HG03558 (cell line): ENCODE results near the gene TEX12.

Source experiments
- ATAC-seq: cut with Tn5 transposase; IDR thresholded peaks from one replicate; pipeline ENCODE4 v1.9.1; 2021; ENCODE audit warnings: moderate number of reproducible peaks; ENCODE audit not compliant: unreplicated experiment; ENCODE audit errors: extremely low read depth

Gene TEX12

GRCh38 chr11:112210890-112211289, 43.7 kb downstream of the TEX12 start:
- ATAC-seq = no peak

DNA sequence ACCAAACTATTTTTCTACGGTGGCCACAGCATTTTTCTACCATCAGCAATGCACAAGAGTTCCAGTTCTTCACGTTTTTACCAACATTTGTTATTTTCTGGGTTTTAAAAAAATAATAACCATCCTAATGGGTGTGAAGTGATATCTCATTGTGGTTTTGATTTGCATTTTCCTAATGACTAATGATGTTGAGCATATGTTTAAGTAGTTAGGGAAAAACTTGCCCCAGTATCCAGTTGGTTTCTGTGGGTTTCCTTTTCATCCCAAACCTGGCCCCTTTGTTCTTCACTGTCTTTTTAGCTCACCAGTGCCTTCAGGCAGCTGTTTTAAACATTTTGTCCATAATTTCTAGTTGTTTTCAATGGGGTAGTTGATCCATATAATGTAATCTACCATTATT, 44.4 kb downstream of the TEX12 start:
- ATAC-seq = no peak

- no peak for ATAC-seq
Measured at GRCh38 chr11:112212290-112212689, 45.1 kb downstream of the TEX12 start.

- no peak for ATAC-seq
Measured at GRCh38 chr11:112212710-112213109, 45.5 kb downstream of the TEX12 start.

DNA sequence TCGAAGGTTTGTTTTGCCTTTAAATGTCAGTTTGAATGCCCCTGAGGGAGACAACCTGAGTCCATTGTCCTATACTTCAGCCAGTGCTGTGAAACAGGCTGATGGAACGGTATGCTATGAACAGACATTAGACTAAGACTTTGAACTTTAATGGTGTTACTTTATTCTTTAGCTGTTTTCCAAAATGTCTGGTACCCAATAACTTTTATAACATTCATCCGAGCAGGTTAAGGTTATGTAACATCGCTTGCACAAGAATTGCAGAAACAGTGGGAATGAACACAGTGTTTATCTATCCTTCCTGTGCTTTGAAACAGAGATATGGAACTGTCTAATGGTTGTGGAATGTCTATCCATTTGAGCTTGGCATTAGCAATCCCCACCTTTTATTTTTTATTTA, 46.6 kb downstream of the TEX12 start:
- ATAC-seq = no peak

- ATAC-seq = no peak
Measured at GRCh38 chr11:112215621-112216020, 48.4 kb downstream of the TEX12 start.

GRCh38 chr11:112216561-112217105, 49.5 kb downstream of the TEX12 start:
- ATAC-seq = no peak

DNA sequence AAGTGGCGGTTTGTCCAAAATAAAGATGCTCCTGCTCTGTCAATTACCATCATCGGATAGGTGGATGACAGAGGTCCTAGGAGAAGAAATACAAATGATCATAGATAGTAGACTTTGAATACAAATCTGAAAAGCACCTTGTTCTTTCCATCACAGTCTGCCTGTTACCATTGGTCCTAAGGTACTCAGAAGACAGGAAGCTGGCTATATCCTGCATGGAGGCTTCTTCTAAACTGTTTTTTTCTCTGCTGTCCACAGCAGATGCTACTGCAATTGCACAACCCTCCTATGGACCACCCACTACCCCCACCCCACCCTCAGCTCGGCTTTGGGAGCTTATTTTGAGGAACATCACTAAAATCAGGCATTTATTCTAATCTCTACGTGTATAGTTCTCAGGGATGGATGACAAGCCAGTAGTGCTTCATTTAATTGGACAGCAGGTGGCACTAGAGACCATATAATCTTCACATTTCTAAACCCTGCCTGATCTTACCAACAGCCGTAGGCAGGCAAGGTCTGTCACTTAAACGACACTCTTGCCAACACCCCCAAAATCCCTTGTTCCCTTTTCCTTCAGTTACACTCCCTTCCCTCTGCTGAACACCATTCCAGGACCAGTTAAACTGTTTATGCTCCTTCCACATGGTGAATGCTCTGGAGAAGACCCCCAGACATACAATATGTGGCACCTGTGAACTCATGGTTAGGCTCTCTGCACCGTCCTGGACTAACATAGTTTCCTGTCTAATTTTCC, 52.5 kb downstream of the TEX12 start:
- peak; percentile 86 for ATAC-seq

- no peak for ATAC-seq
Measured at GRCh38 chr11:112221274-112221835, 54.2 kb downstream of the TEX12 start.
